Stimulated activated CD8-positive, alpha-beta memory T cell treated with anti-CD3 and anti-CD28 coated beads, Interleukin-7, amount 100 ng/mL, for 24 hours (primary cell): ENCODE data around the gene LRRC8C.

ENCODE experiments used
- DNase-seq: peaks from one replicate; pipeline ENCODE4 v3.0.0-alpha.2; 2020; ENCODE audit warnings: low read depth

The LRRC8C gene

DNA sequence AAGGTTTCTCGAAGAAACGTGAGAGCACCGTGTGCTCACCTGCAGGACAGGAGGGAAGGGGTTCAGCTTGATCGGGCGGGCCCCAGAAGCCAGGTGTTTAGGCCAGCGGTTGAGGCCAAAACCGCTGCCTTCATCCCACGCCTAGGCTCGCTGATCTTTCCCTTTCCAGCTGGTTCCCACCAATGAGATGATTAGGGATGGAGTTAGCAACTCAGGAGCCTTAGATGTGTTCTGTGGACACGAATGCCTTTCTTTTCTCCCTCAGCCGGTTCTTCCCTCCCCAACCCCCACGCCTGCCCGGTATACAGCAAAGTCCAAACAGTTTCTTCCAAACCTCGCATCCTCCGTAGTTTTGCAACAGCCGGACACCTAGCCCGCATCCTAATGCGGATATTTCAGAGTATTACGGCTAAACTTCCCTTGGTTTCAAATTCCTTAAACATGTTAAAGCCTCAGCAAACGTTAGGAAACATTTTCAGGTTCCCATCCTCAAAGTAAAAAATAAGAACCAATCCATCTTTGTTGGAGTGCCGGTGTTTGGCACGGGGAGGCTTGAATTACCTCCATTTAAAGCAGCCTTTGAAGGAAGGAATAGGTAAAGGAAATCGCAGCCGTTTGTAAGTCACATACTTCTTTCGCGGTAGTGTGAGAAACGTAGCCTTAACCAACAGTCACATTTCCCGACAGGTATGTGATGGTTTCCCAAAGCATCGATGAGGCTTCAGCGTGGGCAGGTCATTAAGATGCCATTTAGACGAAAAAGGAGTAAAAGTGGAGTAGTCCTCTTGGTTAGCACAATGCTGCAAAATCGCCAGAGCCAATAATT is 1.1 kb downstream of the LRRC8C start:
- no peak for DNase-seq

DNA sequence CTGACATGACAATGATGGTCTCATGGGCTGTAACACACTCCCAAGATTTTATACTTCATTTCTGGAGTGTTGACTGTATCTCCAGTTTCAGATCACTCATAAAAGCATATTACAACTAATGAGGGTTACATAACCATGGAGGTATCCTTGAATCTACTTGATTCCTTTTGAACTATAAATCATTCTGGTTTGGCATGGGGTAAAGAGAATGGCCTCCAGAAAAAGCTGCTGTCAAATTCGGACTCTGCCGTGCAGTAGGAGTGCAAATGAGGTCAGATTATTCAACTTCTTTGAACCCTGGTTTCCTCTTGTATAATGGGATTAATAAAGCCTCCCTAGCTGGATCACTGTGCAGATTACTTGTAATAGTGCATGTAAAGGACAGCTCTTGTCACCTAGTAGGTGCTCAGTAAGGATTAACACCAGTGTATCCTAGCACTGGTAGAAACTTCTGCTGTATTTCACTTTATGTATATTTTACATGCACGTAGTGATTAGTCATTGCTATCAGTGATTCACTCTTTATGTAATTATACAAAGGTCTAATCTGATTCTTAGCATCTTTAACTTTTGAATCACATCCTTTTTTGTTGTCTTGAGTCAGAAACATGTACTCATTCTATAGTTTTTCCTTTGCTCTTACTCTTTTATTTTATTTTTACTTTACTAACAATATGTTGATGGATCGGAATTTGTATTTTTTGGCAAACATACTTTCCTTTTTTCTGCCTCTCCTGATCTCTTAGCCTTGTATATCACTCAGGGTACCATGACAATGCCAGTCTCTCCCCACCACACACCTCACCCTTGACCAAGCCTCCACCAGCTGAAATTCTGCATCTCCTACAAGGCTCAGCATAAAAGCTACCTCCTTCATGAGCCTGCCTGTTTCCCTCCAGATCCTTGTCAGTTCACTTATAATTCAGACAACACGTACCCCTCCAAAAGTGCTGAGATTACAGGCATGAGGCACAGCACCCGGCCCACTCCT is 3.2 kb downstream of the LRRC8C start:
- DNase-seq, result no peak

DNA sequence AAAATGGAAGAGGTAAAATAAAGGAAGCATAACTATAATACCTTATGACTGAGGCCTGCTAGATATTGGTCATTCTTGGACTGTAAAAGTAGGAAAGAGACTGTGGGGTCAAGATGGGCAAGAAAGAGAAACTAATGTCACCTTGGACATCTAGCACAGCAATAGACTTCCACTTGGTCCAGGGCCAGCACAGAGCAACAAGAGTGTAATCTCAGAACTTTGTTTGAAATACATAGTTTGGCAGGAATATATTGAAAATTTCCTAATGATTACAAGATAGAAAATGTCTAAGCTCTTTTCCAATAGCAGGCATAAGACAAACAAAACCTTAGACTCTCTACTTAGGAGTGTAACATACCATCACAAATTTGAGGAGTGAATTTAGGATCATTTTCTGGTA is 4.6 kb downstream of the LRRC8C start:
- no peak for DNase-seq

DNA sequence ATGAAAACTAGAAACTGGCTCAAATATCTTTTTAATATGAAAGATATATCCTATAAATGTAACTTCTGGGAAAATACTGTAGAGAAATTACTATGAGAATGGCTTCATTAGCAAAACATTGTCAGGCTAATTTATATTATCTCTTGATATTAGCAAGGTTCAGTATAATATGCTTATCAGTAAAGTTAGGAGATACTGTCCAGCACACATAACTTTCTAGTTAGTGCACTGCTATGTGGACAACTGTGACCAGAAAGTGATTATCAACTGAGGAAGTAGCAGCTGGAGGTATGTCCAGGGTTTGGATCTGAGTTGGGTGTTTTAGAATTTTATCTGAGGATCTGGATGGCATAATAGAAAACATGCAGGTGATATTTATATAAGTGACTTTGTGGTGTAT is 7.5 kb downstream of the LRRC8C start:
- no peak for DNase-seq

DNA sequence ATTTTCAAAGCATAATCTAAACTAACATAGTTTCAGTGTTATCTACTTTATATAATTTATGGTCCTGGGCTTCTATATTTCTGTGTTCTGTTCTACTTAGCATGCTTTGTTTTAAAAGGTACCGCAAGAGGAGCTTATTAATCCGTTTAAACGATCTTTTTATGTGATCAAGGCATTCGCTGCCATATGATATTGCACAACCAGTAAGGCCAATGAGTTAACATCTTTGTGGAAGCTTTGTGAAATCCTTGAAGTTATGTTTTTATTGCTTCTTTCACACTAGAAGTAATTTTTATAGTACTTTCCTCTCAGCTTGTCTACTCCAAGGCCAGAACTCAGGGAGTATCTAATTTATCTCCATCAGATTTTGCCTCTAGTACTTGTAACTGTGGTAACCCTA is 8.9 kb downstream of the LRRC8C start:
- DNase-seq, result no peak

DNA sequence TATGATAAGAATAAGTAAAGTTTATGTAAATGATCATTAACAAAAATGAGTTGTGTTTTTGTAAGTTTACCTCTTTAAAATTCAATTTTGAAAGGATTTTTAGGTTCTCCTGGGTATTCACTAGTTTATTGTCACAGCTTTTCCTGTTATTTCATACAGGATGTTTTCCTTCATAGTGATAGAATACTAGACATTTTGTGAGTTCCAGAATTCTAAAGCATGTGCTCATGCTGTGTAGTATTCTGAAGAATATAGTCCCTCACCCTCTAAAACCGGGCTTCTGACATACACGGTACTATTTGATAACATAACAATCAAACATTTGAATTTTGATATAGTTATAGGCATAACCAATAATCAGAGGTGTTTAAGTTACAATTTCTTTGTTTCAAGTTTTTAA is 10.7 kb downstream of the LRRC8C start:
- DNase-seq, result no peak

DNA sequence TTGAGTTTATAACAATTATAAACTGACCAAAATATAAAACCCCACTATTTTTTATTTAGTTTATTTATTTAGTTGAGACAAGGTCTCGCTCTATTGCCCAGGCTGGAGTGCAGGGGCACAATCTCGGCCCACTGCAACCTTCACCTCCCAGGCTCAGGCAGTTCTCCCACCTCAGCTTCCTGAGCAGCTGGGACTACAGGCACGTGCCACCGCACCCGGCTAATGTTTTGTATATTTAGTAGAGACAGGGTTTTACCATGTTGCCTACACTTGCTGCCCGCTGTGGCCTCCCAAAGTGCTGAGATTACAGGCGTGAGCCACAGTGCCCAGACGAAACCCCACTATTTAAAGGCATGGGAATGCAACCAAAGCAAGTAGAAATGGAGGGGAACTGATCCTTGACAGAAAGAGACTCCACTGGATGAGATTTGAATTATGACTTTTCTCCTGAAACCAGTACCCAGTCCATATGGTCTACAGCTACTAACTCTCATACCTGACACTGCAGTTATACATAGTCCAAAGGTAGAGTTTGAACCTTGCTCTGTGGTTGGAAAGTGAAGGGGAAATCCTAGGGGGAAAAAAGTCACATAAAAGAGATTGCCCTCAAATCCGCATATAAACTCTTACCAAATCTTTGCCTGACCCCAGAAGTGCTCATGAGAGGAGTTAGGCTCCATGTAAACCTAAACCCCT is 11.3 kb downstream of the LRRC8C start:
- DNase-seq, result no peak

DNA sequence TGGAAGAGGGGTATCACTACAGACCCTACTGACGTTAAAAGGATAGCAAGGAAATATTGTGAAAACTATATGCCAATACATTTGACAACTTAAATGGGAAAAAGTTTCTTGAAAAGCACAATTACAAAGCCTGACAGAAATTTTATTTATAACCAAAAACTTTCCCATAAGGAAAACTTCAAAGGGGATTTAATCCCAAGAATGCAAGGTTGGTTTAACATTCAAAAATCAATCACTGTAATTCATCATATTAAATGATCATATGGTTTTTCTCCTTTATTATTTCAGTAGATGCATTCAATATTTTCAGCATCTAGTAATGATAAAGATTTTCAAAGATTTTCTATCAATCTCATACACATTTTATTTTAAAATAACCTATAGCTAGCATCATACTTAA is 13.3 kb downstream of the LRRC8C start:
- no peak for DNase-seq

DNA sequence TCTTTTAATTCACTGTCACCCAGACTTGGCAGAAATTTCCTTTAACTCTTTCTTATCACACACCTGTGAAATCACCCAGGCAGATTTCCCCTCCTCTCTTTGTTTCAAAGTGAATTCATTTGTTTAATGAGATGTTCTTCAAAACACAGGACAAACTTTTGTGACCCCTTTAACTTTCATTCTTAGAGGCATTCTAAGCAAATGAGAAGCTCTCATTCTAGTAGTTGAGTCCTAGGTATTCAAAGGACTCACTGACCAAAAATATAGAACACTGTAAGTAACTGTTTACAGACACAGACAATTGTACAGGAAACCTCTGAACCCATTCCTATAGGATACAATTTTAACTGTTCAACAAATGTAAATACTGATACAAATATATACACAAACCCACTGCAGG is 16.9 kb downstream of the LRRC8C start:
- DNase-seq, result no peak

DNA sequence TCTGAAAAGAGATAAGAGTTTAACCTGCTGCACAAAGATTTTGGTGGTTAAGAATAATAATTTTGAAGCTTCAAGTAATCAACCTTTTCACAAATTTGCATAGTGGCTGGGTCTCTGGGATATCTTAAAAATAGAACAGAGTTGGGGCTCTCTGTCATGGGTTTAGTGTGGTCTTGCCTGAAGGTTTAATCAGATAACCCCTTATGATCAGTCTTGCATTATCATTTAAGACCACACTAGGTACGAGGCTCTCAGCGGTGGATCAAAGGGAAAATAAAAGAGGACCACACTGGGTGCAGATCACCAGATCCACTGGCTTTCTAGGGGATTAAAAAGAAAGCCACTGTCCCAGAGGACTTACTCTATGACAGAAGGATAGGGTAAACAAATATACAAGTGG is 19.5 kb downstream of the LRRC8C start:
- no peak for DNase-seq

DNA sequence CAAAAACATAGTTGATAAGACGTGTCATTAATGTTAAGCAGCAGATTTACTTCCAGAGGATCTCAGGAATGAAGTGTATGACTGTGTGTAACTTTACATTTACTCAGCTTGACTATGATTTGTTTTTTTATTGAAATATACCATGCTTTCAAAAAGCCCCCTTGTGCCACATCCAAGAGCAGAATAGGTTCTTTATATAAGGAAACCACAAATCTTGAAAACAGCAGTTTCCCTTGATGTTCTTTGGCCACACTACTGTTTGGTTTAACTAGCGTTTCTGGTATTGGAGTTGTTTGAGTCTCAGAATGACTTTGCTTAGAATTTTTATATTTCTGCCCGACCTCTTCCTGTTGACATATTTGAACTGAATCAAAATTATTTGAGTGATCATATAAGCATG is 25.0 kb downstream of the LRRC8C start:
- no peak for DNase-seq

DNA sequence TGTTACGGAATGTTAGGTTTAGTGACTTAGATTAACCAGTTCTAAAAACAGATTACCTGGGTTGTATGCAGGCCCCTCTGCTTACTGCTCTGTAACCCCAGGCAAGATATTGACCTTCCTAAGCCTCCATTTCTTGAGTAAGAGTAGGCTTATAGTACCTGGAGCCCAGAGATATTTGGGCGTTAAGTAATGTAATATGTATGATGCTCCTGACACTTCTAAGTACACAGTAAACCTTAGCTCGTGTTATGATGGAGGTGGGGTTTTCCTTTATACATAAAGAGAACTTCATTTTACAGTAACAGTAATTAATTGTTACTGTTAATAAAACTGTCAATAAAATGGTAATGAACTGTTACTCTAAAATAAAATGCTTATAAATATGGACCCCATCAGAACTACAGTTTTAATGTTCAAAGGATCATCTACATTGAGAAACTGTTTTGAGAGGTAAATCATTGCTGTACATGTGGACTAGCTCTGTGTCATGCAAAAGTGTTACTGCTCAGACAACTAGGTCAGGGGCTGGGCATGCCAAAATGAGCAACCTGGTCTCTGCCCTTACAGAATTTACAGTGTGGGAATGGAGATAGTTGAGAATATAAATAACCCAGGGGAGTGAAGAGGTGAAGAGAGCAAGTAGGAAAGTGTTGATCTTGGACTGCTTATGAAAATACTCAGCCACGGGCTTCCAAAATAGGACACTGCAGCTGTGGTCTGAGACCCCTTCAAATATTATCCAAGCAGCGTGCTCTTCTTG is 26.6 kb downstream of the LRRC8C start:
- DNase-seq, result no peak

DNA sequence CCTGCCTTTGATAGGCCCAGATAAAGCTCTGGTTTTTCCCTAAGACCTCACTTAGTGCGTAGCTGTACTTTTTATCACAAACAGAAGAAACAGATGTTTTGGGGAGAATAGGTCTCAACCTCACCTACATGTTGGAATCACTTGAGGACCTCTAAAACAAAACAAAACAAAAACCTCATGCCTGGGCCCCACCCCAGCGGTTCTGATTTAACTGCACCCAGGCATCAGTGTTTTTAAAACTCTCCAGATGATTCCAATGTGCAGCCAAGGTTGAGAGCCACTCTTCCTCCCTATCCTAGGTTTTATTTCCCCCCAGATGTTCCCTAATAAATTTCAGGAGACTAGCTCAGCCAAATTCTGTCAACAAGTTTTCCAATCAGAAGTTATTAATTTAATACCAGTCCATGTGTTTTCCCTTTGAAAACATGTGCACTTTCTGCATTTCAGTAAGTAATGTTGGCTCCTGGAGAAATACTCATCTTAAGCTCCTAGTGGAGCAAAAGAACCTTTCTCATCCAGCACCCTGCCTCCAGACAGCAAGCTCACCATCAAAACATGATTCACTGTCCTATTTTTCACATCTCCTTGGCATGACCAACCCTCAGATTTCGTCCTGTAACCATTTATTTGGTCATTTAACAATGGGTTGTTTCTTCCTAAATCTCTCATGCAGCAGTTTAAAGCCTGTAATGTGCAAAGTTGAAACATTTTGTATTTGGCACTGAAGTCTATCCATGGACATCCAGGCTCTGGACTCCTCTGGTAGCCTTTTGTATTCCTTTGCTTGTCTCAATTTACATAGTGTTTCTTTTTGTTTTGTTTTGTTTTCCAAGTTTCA is 27.5 kb downstream of the LRRC8C start:
- DNase-seq, result no peak

DNA sequence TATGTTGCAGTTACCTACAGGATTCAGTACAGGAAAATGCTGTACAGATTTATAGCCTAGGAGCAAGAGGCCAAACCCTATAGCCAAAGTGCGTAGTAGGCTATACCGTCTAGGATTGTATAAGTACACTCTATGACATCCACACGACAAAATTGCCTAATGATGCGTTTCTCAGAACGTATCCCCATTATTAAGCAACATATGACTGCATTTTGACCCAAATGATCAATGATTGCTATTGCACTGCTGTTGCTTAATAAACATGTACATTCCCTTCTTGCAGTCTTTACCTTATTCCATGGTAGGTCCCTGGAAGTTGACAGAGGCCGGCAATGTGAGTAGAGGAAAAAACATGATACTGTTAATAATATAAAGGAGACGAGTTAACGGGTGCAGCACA is 33.0 kb downstream of the LRRC8C start:
- DNase-seq, result no peak

DNA sequence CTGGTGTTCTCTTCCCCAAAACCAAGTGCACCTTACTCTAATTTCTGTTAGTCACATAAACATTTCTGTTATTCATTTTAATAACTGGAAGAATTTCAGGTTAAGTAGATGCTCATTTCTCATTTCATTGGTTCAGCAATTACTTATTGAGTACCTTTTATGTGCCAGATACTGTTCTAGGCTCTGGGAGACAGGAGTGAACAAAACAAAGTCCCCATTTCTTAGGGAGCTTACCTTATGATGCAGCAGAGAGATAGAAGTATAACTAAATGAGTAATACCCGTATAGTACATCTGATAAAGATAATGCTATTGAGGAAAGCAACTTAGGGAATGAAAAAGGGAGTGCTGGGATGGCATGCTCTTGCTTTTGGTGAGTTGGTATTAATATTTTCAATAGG is 33.7 kb downstream of the LRRC8C start:
- DNase-seq, result no peak

DNA sequence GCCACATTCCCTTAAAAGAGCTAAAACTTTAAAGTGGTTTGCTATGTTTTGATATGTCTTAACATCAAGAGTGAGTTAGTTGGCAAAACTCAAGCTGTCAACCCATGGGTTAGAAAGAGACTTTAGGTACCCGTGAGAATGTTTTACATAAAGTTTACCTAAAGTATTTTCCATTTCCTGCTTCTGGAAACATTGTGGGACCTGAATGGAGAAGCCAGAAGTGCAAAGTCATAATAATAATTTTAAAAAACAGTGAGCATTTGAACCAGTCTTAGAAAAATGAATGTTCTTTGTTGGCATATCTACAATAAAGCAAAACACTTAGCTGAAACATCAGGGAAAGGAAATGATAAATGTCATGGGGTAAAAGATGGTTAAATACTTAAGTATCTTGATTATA is 34.8 kb downstream of the LRRC8C start:
- DNase-seq, result no peak

DNA sequence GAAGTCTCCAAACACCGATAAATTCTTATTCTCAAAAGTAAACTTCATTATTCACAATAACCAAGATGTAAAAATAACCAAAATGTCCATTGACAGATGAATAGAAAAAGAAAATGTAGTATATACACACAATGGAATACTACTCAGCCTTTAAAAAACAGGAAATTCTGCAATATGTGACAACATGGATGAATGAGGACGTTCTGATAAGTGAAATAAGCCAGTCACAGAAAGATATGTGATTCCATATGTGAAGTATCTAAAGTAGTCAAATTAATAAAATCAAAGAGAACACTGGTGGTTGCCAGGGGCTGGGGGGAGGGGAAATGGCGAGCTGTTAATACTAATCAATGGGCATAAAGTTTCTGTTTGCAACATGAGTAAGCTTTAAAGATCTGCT is 36.0 kb downstream of the LRRC8C start:
- no peak for DNase-seq

DNA sequence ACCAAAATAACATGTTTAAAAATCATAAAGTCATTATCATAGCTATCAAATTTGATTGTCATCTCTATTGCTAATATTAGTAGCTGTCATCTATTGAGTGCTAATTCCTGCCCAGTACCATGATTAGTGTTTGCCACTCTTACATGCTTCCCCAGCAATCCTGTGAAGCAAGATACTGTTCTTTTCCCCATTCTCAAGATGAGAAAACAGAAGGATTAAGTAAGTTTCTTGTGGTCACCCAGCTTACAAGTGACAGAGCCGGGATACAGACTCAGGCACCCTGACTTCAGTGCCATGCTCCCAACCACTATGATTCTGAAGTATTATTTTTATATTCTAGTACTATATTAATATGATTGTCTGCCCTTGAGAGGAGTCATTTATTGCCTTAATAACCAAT is 36.5 kb downstream of the LRRC8C start:
- DNase-seq, result no peak

DNA sequence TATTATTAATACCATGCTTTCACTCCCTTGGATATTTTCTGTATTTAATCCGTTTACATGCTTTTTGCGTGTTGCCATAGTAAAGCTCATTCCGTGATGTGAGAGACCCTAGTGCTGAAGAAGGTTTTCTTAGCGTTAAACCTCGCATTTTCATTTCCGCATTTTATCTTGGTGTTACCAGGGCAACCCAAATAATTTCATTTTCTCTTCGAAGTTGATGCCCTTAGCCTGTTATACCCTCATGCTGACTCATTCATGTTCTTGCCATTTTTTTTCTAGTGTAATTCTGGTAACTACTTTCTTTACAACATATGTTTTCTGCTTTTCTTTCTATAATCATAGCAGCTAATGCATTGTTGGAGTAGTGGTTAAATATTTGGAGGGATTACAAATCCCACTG is 37.2 kb downstream of the LRRC8C start:
- no peak for DNase-seq

DNA sequence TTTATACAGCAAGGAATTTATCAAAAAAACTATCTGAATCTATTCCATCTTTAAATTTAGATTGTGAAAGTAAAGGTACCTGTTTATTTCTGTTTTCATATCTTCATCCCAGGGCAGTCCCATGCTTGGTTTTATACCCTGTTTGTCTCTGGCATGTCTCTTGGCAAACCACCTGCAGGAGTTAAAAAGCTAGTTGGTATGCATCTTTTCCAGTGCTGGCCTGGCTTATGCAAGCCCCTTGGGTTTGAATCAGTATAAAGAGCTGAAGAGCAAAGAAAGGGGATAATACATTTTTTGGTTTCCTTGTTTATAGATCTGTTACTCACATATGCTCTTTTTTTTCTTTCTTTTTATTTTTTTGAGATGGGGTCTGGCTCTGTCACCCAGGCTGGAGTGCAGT is 37.8 kb downstream of the LRRC8C start:
- no peak for DNase-seq
